Measurements from ENCODE around the gene UNG.

DNA sequence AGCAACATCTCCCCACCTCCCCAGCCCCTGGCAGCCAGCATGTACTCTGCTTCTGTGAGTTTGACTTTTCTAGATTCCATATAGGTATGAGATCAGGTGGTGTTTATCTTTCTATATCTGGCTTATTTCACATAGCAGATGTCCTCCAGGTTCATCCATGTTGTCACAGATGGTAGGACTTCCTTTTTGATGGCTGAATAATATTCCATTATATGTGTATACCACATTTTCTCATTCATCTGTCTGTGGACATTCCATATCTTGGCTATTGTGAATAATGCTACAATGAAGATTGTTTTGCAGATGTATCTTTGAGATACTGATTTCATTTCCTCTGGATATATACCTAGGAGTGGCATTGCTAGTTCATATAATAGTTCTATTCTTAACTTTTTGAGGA is 22.5 kb upstream of the UNG start:
- TF ChIP-seq, protein P1, sequence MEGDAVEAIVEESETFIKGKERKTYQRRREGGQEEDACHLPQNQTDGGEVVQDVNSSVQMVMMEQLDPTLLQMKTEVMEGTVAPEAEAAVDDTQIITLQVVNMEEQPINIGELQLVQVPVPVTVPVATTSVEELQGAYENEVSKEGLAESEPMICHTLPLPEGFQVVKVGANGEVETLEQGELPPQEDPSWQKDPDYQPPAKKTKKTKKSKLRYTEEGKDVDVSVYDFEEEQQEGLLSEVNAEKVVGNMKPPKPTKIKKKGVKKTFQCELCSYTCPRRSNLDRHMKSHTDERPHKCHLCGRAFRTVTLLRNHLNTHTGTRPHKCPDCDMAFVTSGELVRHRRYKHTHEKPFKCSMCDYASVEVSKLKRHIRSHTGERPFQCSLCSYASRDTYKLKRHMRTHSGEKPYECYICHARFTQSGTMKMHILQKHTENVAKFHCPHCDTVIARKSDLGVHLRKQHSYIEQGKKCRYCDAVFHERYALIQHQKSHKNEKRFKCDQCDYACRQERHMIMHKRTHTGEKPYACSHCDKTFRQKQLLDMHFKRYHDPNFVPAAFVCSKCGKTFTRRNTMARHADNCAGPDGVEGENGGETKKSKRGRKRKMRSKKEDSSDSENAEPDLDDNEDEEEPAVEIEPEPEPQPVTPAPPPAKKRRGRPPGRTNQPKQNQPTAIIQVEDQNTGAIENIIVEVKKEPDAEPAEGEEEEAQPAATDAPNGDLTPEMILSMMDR (IDR thresholded peaks at IDR 0.05; ENCODE audit: low read depth, low read length): no peak
- TF ChIP-seq EZH2phosphoT487 (IDR thresholded peaks at IDR 0.05; ENCODE audit: low read depth): no peak

Data from OCI-LY3 (cell line).